ENCODE data around the gene TOMT.

GRCh38 chr11:72069200-72069599 lies 36.5 kb upstream of the TOMT start:
- TF ChIP-seq CTCF (conservative IDR thresholded peaks at IDR 0.05; ENCODE audit: low read depth, low read length) (no peak), CEBPB (IDR thresholded peaks at IDR 0.05; ENCODE audit: low read depth, low read length) (peak; percentile 38; the same call in 1 of the 2 replicates), RAD21 (IDR thresholded peaks at IDR 0.05; ENCODE audit: low read length) (no peak), RCOR1 (IDR thresholded peaks at IDR 0.05; ENCODE audit: insufficient replicate concordance, low read length) (no peak), POLR2A (IDR thresholded peaks at IDR 0.05; ENCODE audit: low read depth, low read length) (no peak)

Data from IMR-90 (cell line).